HEK293 (cell line): ENCODE data around the gene SETDB2.

Experiments
- CTCF ChIA-PET: fragments of 350-600 bp; formaldehyde crosslinking; extraction: SDS; loops from one replicate; lab custom pipeline; 2021; ENCODE audit warnings: antibody characterized with exemption; lab: Yijun Ruan, JAX
- POLR2A ChIA-PET: fragments of 300-600 bp; formaldehyde crosslinking; extraction: SDS; loops from one replicate; lab custom pipeline; 2020; ENCODE audit warnings: antibody characterized with exemption, inconsistent platforms; lab: Yijun Ruan, JAX
- H3K27ac ChIP-seq: fragments of 200-500 bp; sonication (Bioruptor generic); 2 replicates; pipeline ENCODE4 v1.5.1; 2014; ENCODE audit warnings: low read depth, low read length, control low read depth, inconsistent platforms; ENCODE audit errors: extremely low read depth
- H3K36me3 ChIP-seq, 2 experiments: fragments of 200-500 bp in 1 of 2; sonication (Bioruptor generic) in 1 of 2; 1 replicate in 1 of 2; 2 replicates in 1 of 2; pipeline ENCODE4 v1.5.1; 2014 to 2017; ENCODE audit warnings: inconsistent platforms in 2 of 2, low read length in 2 of 2; ENCODE audit not compliant: control insufficient read depth in 2 of 2, insufficient read depth in 1 of 2
- H3K4me1 ChIP-seq: fragments of 200-500 bp; sonication (Bioruptor generic); 2 replicates; pipeline ENCODE4 v1.5.1; 2014; ENCODE audit warnings: mild to moderate bottlenecking, low read length, inconsistent platforms; ENCODE audit not compliant: control insufficient read depth, insufficient read depth
- H3K4me3 ChIP-seq: 2 replicates; pipeline ENCODE4 v1.5.1; 2011; ENCODE audit warnings: low read depth, mild to moderate bottlenecking, control low read depth, low read length, moderate library complexity
- H3K9me3 ChIP-seq: fragments of 200-500 bp; sonication (Bioruptor generic); 2 replicates; pipeline ENCODE4 v1.5.1; 2014; ENCODE audit warnings: low read depth, low read length, inconsistent platforms; ENCODE audit not compliant: control insufficient read depth, insufficient read depth
- REPIN1 ChIP-seq: fragments of 450-650 bp; formaldehyde crosslinking; IDR thresholded peaks from 2 replicates; pipeline ENCODE4 v1.5.1; 2017; ENCODE audit warnings: missing biosample characterization, missing genetic modification characterization, low read depth
- ZIC2 ChIP-seq: fragments of 450-650 bp; formaldehyde crosslinking; IDR thresholded peaks from 2 replicates; pipeline ENCODE4 v1.5.1; 2016; ENCODE audit warnings: missing biosample characterization, missing genetic modification characterization
- ZNF214 ChIP-seq: fragments of 450-650 bp; formaldehyde crosslinking; IDR thresholded peaks from 2 replicates; pipeline ENCODE4 v1.5.1; 2017; ENCODE audit warnings: missing biosample characterization, mild to moderate bottlenecking, missing genetic modification characterization, borderline replicate concordance
- ZNF23 ChIP-seq: fragments of 450-650 bp; formaldehyde crosslinking; IDR thresholded peaks from 2 replicates; pipeline ENCODE4 v1.5.1; 2016; ENCODE audit warnings: missing biosample characterization, missing genetic modification characterization, borderline replicate concordance
- ZNF514 ChIP-seq: fragments of 450-650 bp; formaldehyde crosslinking; IDR thresholded peaks from 2 replicates; pipeline ENCODE4 v1.5.1; 2016; ENCODE audit warnings: missing biosample characterization, missing genetic modification characterization
- ZNF707 ChIP-seq: fragments of 450-650 bp; formaldehyde crosslinking; IDR thresholded peaks from 2 replicates; pipeline ENCODE4 v1.5.1; 2016; ENCODE audit warnings: missing biosample characterization, missing genetic modification characterization
- ZSCAN23 ChIP-seq: fragments of 450-650 bp; formaldehyde crosslinking; IDR thresholded peaks from 2 replicates; pipeline ENCODE4 v1.5.1; 2016; ENCODE audit warnings: missing biosample characterization, missing genetic modification characterization
- TF ChIP-seq, protein P1 (sequence below): fragments of 450-650 bp; formaldehyde crosslinking; IDR thresholded peaks from 2 replicates; pipeline ENCODE4 v1.5.1; 2016; ENCODE audit warnings: missing biosample characterization, missing genetic modification characterization, borderline replicate concordance
- TF ChIP-seq, protein P2 (sequence below): fragments of 450-650 bp; formaldehyde crosslinking; conservative IDR thresholded peaks from 2 replicates; pipeline ENCODE4 v1.5.1; 2016; ENCODE audit warnings: low read depth, missing biosample characterization, missing genetic modification characterization
- TF ChIP-seq, protein P3 (sequence below): sonication (generic); formaldehyde crosslinking; IDR thresholded peaks from 2 replicates; pipeline ENCODE4 v1.8.1; 2022; ENCODE audit warnings: mild to moderate bottlenecking, moderate library complexity, missing genetic modification reagents
- TF ChIP-seq, protein P4 (sequence below): fragments of 450-650 bp; formaldehyde crosslinking; IDR thresholded peaks from 2 replicates; pipeline ENCODE4 v1.5.1; 2016; ENCODE audit warnings: missing biosample characterization, missing genetic modification characterization
- TF ChIP-seq, protein P5 (sequence below): fragments of 450-650 bp; formaldehyde crosslinking; IDR thresholded peaks from 2 replicates; pipeline ENCODE4 v1.5.1; 2016; ENCODE audit warnings: missing biosample characterization, missing genetic modification characterization
- TF ChIP-seq, protein P6 (sequence below): fragments of 450-650 bp; formaldehyde crosslinking; IDR thresholded peaks from 2 replicates; pipeline ENCODE4 v1.5.1; 2016; ENCODE audit warnings: missing biosample characterization, missing genetic modification characterization
- TF ChIP-seq, protein P7 (sequence below): fragments of 450-650 bp; formaldehyde crosslinking; optimal IDR thresholded peaks from 2 replicates; pipeline ENCODE3; 2016; ENCODE audit warnings: missing biosample characterization, mild to moderate bottlenecking, missing genetic modification characterization

SETDB2 gene

DNA sequence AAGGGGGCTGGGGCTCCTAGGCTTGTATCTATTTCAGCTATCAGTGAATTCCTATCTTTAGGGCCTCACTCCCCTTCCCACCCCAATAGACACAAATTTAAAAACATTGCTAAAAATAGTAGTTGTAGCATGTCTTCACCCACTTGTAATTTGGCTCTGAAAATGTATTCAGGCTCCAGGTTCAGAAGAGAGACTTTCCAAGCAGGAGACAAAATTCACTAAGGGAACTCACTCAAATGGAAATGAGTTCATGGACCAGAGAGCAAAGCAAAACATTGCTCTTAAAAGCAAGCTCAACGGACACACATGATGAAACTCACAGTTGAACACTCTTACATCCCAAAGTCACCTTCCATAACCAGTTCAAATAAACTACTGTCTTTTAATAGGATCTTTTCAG, 88.5 kb downstream of the SETDB2 start (continued):
- TF ChIP-seq, protein P1, sequence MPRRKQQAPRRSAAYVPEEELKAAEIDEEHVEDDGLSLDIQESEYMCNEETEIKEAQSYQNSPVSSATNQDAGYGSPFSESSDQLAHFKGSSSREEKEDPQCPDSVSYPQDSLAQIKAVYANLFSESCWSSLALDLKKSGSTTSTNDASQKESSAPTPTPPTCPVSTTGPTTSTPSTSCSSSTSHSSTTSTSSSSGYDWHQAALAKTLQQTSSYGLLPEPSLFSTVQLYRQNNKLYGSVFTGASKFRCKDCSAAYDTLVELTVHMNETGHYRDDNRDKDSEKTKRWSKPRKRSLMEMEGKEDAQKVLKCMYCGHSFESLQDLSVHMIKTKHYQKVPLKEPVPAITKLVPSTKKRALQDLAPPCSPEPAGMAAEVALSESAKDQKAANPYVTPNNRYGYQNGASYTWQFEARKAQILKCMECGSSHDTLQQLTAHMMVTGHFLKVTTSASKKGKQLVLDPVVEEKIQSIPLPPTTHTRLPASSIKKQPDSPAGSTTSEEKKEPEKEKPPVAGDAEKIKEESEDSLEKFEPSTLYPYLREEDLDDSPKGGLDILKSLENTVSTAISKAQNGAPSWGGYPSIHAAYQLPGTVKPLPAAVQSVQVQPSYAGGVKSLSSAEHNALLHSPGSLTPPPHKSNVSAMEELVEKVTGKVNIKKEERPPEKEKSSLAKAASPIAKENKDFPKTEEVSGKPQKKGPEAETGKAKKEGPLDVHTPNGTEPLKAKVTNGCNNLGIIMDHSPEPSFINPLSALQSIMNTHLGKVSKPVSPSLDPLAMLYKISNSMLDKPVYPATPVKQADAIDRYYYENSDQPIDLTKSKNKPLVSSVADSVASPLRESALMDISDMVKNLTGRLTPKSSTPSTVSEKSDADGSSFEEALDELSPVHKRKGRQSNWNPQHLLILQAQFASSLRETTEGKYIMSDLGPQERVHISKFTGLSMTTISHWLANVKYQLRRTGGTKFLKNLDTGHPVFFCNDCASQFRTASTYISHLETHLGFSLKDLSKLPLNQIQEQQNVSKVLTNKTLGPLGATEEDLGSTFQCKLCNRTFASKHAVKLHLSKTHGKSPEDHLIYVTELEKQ (tag by site-specific recombination) = no peak
- TF ChIP-seq, protein P2, sequence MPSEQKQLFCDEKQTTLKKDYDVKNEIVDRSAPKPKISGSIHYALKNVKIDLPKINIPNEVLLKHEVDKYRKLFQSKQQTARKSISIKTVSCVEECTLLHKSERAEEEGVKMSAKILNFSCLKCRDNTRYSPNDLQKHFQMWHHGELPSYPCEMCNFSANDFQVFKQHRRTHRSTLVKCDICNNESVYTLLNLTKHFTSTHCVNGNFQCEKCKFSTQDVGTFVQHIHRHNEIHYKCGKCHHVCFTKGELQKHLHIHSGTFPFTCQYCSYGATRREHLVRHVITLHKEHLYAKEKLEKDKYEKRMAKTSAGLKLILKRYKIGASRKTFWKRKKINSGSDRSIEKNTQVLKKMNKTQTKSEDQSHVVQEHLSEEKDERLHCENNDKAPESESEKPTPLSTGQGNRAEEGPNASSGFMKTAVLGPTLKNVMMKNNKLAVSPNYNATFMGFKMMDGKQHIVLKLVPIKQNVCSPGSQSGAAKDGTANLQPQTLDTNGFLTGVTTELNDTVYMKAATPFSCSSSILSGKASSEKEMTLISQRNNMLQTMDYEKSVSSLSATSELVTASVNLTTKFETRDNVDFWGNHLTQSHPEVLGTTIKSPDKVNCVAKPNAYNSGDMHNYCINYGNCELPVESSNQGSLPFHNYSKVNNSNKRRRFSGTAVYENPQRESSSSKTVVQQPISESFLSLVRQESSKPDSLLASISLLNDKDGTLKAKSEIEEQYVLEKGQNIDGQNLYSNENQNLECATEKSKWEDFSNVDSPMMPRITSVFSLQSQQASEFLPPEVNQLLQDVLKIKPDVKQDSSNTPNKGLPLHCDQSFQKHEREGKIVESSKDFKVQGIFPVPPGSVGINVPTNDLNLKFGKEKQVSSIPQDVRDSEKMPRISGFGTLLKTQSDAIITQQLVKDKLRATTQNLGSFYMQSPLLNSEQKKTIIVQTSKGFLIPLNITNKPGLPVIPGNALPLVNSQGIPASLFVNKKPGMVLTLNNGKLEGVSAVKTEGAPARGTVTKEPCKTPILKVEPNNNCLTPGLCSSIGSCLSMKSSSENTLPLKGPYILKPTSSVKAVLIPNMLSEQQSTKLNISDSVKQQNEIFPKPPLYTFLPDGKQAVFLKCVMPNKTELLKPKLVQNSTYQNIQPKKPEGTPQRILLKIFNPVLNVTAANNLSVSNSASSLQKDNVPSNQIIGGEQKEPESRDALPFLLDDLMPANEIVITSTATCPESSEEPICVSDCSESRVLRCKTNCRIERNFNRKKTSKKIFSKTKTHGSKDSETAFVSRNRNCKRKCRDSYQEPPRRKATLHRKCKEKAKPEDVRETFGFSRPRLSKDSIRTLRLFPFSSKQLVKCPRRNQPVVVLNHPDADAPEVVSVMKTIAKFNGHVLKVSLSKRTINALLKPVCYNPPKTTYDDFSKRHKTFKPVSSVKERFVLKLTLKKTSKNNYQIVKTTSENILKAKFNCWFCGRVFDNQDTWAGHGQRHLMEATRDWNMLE (tag by site-specific recombination) = no peak

DNA sequence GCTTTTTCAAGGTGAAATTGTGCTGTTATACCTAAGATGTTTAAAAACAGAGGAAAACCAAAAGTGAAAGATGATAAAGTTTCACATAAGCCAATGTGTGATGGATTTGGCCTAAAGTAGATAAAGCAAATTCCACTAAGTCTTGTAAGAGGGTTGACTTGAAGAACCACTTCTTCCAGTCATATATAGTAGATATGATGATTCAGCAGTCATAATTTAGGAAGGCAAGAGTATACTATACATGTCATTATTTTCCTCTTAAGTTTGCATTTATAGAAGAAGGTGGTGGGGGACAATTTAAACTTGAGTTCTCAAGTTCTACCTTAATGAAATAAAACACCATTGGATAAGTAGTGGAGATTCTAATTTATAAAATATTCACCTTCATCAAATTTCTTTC, 88.9 kb downstream of the SETDB2 start:
- no peaks in the 10 kb centered on the region for H3K4me1 ChIP-seq
- TF ChIP-seq, protein P3, sequence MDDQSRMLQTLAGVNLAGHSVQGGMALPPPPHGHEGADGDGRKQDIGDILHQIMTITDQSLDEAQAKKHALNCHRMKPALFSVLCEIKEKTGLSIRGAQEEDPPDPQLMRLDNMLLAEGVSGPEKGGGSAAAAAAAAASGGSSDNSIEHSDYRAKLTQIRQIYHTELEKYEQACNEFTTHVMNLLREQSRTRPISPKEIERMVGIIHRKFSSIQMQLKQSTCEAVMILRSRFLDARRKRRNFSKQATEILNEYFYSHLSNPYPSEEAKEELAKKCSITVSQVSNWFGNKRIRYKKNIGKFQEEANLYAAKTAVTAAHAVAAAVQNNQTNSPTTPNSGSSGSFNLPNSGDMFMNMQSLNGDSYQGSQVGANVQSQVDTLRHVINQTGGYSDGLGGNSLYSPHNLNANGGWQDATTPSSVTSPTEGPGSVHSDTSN (CRISPR knock-in tag) = no peak
- TF ChIP-seq, protein P4, sequence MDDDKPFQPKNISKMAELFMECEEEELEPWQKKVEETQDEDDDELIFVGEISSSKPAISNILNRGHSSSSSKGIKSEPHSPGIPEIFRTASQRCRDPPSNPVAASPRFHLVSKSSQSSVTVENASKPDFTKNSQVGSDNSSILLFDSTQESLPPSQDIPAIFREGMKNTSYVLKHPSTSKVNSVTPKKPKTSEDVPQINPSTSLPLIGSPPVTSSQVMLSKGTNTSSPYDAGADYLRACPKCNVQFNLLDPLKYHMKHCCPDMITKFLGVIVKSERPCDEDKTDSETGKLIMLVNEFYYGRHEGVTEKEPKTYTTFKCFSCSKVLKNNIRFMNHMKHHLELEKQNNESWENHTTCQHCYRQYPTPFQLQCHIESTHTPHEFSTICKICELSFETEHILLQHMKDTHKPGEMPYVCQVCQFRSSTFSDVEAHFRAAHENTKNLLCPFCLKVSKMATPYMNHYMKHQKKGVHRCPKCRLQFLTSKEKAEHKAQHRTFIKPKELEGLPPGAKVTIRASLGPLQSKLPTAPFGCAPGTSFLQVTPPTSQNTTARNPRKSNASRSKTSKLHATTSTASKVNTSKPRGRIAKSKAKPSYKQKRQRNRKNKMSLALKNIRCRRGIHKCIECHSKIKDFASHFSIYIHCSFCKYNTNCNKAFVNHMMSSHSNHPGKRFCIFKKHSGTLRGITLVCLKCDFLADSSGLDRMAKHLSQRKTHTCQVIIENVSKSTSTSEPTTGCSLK (tag by site-specific recombination) = no peak
- TF ChIP-seq REPIN1 (tag by site-specific recombination) (no peak), ZNF214 (no peak), ZNF23 (tag by site-specific recombination) (no peak), ZNF514 (tag by site-specific recombination) (no peak), ZNF707 (tag by site-specific recombination) (no peak), ZIC2 (no peak), ZSCAN23 (tag by site-specific recombination) (no peak)
- TF ChIP-seq, protein P5, sequence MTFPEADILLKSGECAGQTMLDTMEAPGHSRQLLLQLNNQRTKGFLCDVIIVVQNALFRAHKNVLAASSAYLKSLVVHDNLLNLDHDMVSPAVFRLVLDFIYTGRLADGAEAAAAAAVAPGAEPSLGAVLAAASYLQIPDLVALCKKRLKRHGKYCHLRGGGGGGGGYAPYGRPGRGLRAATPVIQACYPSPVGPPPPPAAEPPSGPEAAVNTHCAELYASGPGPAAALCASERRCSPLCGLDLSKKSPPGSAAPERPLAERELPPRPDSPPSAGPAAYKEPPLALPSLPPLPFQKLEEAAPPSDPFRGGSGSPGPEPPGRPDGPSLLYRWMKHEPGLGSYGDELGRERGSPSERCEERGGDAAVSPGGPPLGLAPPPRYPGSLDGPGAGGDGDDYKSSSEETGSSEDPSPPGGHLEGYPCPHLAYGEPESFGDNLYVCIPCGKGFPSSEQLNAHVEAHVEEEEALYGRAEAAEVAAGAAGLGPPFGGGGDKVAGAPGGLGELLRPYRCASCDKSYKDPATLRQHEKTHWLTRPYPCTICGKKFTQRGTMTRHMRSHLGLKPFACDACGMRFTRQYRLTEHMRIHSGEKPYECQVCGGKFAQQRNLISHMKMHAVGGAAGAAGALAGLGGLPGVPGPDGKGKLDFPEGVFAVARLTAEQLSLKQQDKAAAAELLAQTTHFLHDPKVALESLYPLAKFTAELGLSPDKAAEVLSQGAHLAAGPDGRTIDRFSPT (tag by site-specific recombination) = no peak
- TF ChIP-seq, protein P6, sequence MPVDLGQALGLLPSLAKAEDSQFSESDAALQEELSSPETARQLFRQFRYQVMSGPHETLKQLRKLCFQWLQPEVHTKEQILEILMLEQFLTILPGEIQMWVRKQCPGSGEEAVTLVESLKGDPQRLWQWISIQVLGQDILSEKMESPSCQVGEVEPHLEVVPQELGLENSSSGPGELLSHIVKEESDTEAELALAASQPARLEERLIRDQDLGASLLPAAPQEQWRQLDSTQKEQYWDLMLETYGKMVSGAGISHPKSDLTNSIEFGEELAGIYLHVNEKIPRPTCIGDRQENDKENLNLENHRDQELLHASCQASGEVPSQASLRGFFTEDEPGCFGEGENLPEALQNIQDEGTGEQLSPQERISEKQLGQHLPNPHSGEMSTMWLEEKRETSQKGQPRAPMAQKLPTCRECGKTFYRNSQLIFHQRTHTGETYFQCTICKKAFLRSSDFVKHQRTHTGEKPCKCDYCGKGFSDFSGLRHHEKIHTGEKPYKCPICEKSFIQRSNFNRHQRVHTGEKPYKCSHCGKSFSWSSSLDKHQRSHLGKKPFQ (tag by site-specific recombination) = no peak
- TF ChIP-seq, protein P7, sequence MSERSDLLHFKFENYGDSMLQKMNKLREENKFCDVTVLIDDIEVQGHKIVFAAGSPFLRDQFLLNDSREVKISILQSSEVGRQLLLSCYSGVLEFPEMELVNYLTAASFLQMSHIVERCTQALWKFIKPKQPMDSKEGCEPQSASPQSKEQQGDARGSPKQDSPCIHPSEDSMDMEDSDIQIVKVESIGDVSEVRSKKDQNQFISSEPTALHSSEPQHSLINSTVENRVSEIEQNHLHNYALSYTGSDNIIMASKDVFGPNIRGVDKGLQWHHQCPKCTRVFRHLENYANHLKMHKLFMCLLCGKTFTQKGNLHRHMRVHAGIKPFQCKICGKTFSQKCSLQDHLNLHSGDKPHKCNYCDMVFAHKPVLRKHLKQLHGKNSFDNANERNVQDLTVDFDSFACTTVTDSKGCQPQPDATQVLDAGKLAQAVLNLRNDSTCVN = no peak
- no peak overlapping the region for H3K27ac ChIP-seq
- CTCF ChIA-PET = no interaction called here
- no peak overlapping the region for H3K4me3 ChIP-seq
- peaks cover 0 to 23% of the 10 kb centered on the region in 2 experiments; a peak in 2 of 3 replicates for H3K36me3 ChIP-seq
- POLR2A ChIA-PET = no interaction called here
- no peaks in the 10 kb centered on the region for H3K9me3 ChIP-seq
